Measurements from ENCODE around the gene STAT4.

GRCh38 chr2:191158747-191159146 lies 8.0 kb upstream of the STAT4 start:
- TF ChIP-seq, protein P1, sequence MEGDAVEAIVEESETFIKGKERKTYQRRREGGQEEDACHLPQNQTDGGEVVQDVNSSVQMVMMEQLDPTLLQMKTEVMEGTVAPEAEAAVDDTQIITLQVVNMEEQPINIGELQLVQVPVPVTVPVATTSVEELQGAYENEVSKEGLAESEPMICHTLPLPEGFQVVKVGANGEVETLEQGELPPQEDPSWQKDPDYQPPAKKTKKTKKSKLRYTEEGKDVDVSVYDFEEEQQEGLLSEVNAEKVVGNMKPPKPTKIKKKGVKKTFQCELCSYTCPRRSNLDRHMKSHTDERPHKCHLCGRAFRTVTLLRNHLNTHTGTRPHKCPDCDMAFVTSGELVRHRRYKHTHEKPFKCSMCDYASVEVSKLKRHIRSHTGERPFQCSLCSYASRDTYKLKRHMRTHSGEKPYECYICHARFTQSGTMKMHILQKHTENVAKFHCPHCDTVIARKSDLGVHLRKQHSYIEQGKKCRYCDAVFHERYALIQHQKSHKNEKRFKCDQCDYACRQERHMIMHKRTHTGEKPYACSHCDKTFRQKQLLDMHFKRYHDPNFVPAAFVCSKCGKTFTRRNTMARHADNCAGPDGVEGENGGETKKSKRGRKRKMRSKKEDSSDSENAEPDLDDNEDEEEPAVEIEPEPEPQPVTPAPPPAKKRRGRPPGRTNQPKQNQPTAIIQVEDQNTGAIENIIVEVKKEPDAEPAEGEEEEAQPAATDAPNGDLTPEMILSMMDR (IDR thresholded peaks at IDR 0.05; ENCODE audit: low read depth, low read length) = no peak
- TF ChIP-seq POLR2A (IDR thresholded peaks at IDR 0.05; ENCODE audit: extremely low read depth, insufficient read length) (no peak), MAX (IDR thresholded peaks at IDR 0.05; ENCODE audit: low read depth, low read length) (no peak), MYC (IDR thresholded peaks at IDR 0.05; ENCODE audit: low read depth, low read length) (no peak)

Measured in NB4 (cell line).